Suprapubic skin (tissue), 4 donors: ENCODE measurements around the gene COQ10B. TPM values are rescaled to one million over a fixed set of nuclear protein-coding genes. Genes with fewer than 3 reads are reported as not detected.

Experiments
- DNase-seq, 2 donors: peaks; one replicate each; pipeline ENCODE4 v3.0.0-alpha.2; 2019; ENCODE audit warnings: low spot score in 2 of 2
- H3K27ac ChIP-seq: fragments of 200-600 bp; sonication (generic); one replicate; pipeline ENCODE4 v1.5.1; 2019
- H3K27me3 ChIP-seq: fragments of 200-600 bp; sonication (generic); one replicate; pipeline ENCODE4 v1.5.1; 2019
- H3K36me3 ChIP-seq: fragments of 200-600 bp; sonication (generic); one replicate; pipeline ENCODE4 v1.5.1; 2019
- H3K4me1 ChIP-seq: fragments of 200-600 bp; sonication (generic); one replicate; pipeline ENCODE4 v1.5.1; 2019
- H3K4me3 ChIP-seq: fragments of 200-600 bp; sonication (generic); one replicate; pipeline ENCODE4 v1.5.1; 2019; ENCODE audit warnings: mild to moderate bottlenecking
- H3K9me3 ChIP-seq: fragments of 200-600 bp; sonication (generic); one replicate; pipeline ENCODE4 v1.5.1; 2019
- EP300 ChIP-seq: sonication (generic); formaldehyde crosslinking; IDR thresholded peaks from one replicate; pipeline ENCODE4 v1.6.1; 2017; ENCODE audit warnings: antibody characterized with exemption
- POLR2A ChIP-seq, 2 donors: fragments of 450-650 bp; IDR thresholded peaks; one replicate each; pipeline ENCODE4 v1.6.1; 2017; ENCODE audit warnings: antibody characterized with exemption in 2 of 2, mild to moderate bottlenecking in 2 of 2, moderate library complexity in 2 of 2
- POLR2AphosphoS5 ChIP-seq, 3 donors: sonication (generic); formaldehyde crosslinking; IDR thresholded peaks; one replicate each; pipeline ENCODE4 v1.6.1; 2017; ENCODE audit warnings: antibody characterized with exemption in 3 of 3
- WGBS: methylation state at CpG from one replicate; pipeline ENCODE4 v1.1.5; 2018; 5-methylcytosine and 5-hydroxymethylcytosine counted together
- total RNA-seq, 4 donors: library from RNA; depleted of rRNA; stranded (reverse); fragments of >200 nt; gene quantifications; one replicate each; pipeline ENCODE4 v1.1.0, GENCODE V29; 2016
- TF ChIP-seq, protein P1 (sequence below), 2 donors: fragments of 200-600 bp in 1 of 2; fragments of 450-650 bp in 1 of 2; sonication (generic) in 1 of 2; IDR thresholded peaks; one replicate each; pipeline ENCODE4 v1.5.1; 2016 to 2019; ENCODE audit warnings: antibody characterized with exemption in 2 of 2, mild to moderate bottlenecking in 1 of 2, moderate library complexity in 1 of 2

COQ10B gene
- total RNA-seq, 4 donors from 2014 or later, result 19.7 to 30.5 (median 25.2) TPM

- H3K4me3 ChIP-seq, result no peak overlapping the region
- 94% methylated on average over 5 of the region's 5 CpGs for WGBS
- H3K36me3 ChIP-seq, result no peaks in the 10 kb centered on the region
- no peak for TF ChIP-seq EP300
- TF ChIP-seq POLR2AphosphoS5 (IDR thresholded peaks at IDR 0.05), result no peak
- TF ChIP-seq, protein P1, sequence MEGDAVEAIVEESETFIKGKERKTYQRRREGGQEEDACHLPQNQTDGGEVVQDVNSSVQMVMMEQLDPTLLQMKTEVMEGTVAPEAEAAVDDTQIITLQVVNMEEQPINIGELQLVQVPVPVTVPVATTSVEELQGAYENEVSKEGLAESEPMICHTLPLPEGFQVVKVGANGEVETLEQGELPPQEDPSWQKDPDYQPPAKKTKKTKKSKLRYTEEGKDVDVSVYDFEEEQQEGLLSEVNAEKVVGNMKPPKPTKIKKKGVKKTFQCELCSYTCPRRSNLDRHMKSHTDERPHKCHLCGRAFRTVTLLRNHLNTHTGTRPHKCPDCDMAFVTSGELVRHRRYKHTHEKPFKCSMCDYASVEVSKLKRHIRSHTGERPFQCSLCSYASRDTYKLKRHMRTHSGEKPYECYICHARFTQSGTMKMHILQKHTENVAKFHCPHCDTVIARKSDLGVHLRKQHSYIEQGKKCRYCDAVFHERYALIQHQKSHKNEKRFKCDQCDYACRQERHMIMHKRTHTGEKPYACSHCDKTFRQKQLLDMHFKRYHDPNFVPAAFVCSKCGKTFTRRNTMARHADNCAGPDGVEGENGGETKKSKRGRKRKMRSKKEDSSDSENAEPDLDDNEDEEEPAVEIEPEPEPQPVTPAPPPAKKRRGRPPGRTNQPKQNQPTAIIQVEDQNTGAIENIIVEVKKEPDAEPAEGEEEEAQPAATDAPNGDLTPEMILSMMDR (IDR thresholded peaks at IDR 0.05), result no peak
- TF ChIP-seq POLR2A (IDR thresholded peaks at IDR 0.05), result no peak
- no peaks in the 10 kb centered on the region for H3K27me3 ChIP-seq
- no peak for DNase-seq
- H3K4me1 ChIP-seq, result peaks cover 26% of the 10 kb centered on the region
- H3K27ac ChIP-seq, result no peak overlapping the region
- H3K9me3 ChIP-seq, result no peaks in the 10 kb centered on the region
Observed at GRCh38 chr2:197513915-197514314, 60.6 kb downstream of the COQ10B start.

DNA sequence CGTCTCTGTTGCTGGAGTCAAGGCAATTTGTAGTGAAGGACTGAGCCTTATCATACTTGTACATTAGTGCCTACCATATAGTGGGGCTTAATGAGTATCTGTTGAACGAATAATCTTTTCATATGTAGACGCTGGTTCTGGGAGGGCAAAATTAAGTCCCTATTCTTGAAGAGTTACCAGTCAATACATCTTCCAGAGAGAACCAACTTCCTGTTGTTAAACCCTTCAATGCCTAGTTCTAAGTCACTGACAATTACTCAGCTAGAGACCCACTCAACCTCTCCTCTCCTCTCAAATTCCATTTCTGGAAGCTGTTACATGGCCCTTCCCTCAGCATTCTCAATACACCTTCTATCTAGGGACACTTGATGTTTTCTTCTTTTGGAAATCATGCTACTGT lies 61.4 kb downstream of the COQ10B start:
- WGBS, result 67% methylated on average over 3 of the region's 3 CpGs
- Histone ChIP-seq H3K4me1 (peaks cover 26% of the 10 kb centered on the region), H3K4me3 (peak overlapping the region; percentile 94), H3K27me3 (no peaks in the 10 kb centered on the region), H3K36me3 (no peaks in the 10 kb centered on the region), H3K27ac (peak overlapping the region; percentile 90), H3K9me3 (no peaks in the 10 kb centered on the region)
- no peak for DNase-seq
- TF ChIP-seq POLR2A (IDR thresholded peaks at IDR 0.05) (no peak), EP300 (no peak), POLR2AphosphoS5 (IDR thresholded peaks at IDR 0.05) (no peak)
- TF ChIP-seq, protein P1 (IDR thresholded peaks at IDR 0.05), result no peak

DNA sequence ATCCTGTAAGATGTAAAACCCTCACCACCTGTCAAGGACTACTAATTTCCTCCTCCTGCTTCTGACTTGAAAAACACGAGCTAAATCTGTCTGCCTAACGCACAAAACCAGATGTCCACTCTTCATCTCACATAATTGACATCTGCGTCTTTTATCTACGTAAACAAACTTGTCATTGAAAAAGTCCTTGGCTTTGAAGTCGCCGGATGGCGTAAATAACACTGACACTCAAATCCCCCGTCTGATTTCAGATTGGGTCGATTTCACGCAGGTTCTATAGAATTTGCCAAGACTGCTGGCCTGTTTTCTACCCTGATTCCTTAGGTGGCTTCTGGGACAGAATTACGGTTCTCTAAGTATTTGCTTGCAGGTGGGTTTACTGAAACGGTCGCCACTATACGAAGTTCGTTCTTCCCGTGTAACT lies 62.0 kb downstream of the COQ10B start:
- Histone ChIP-seq H3K27me3 (no peaks in the 10 kb centered on the region), H3K4me3 (peak overlapping the region; percentile 94), H3K9me3 (no peaks in the 10 kb centered on the region), H3K27ac (peak overlapping the region; percentile 90), H3K4me1 (peaks cover 26% of the 10 kb centered on the region), H3K36me3 (no peaks in the 10 kb centered on the region)
- no peak for DNase-seq
- WGBS, result 2% methylated on average over 16 of the region's 16 CpGs
- TF ChIP-seq EP300, result no peak
- TF ChIP-seq, protein P1 (IDR thresholded peaks at IDR 0.05), result no peak
- no peak for TF ChIP-seq POLR2A (IDR thresholded peaks at IDR 0.05)
- TF ChIP-seq POLR2AphosphoS5 (IDR thresholded peaks at IDR 0.05), result no peak

- peak within 1 kb of the TSS; percentile 94 for H3K4me3 ChIP-seq
- no peaks in the 10 kb centered on the region for H3K9me3 ChIP-seq
- no peaks in the 10 kb centered on the region for H3K27me3 ChIP-seq
- WGBS, result 1% methylated on average over 31 of the region's 66 CpGs
- H3K27ac ChIP-seq, result peak within 1 kb of the TSS; percentile 90
- no peak for TF ChIP-seq EP300
- TF ChIP-seq, protein P1 (IDR thresholded peaks at IDR 0.05), result no peak
- TF ChIP-seq POLR2A (IDR thresholded peaks at IDR 0.05), result peak; percentile 65 to 88
- TF ChIP-seq POLR2AphosphoS5 (IDR thresholded peaks at IDR 0.05), result peak; percentile 79 to 97 (median 94)
- H3K36me3 ChIP-seq, result no peaks in the 10 kb centered on the region
- H3K4me1 ChIP-seq, result peaks cover 26% of the 10 kb centered on the region
- peak; percentile 96 for DNase-seq
Observed at GRCh38 chr2:197515739-197516392, 62.5 kb downstream of the COQ10B start, which contains the start of gene MOB4. Gene MOB4 (plus strand): TSS chr2:197516066. CDS start chr2:197516087, 21 bp downstream.

DNA sequence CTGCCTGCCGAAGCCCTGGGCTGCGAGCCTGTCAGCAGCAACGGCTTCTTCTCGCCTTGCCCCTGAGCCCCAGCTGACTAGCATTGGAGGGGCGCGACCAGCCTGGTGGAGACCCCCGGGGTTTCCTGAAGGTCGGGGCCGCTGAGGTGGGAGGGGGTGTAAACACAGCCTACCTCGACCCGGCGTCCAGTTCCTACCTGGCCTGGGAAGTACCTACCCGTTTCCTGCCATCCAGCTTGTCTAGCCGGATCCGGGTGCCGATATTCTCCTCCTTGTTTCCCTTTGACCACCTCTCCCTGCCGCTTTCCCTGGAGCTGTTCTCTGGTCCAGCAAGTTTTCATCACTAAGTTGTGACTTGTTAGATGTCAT lies 63.0 kb downstream of the COQ10B start:
- TF ChIP-seq POLR2AphosphoS5 (IDR thresholded peaks at IDR 0.05), result no peak
- TF ChIP-seq, protein P1 (IDR thresholded peaks at IDR 0.05), result no peak
- TF ChIP-seq EP300, result no peak
- no peak for TF ChIP-seq POLR2A (IDR thresholded peaks at IDR 0.05)

More for the DNA sequence above, 63.0 kb downstream of the COQ10B start:
- peaks cover 26% of the 10 kb centered on the region for H3K4me1 ChIP-seq
- H3K9me3 ChIP-seq, result no peaks in the 10 kb centered on the region
- 0% methylated on average over 7 of the region's 17 CpGs for WGBS
- DNase-seq, result peak; percentile 80 to 82
- H3K4me3 ChIP-seq, result peak overlapping the region; percentile 94
- H3K27ac ChIP-seq, result peak overlapping the region; percentile 90
- H3K27me3 ChIP-seq, result no peaks in the 10 kb centered on the region
- H3K36me3 ChIP-seq, result no peaks in the 10 kb centered on the region
